RWPE1 (cell line): ENCODE measurements around the gene PABPC4L.

ENCODE experiments used
- CTCF ChIA-PET: fragments of 350-600 bp; sonication (Branson Sonifier 250); formaldehyde crosslinking; extraction: SDS; loops from one replicate; lab custom pipeline; 2021; lab: Yijun Ruan, JAX
- POLR2A ChIA-PET: fragments of 400-600 bp; formaldehyde crosslinking; extraction: SDS; loops from one replicate; lab custom pipeline; 2020; ENCODE audit warnings: antibody characterized with exemption; ENCODE audit not compliant: low non-redundant PET; lab: Yijun Ruan, JAX
- DNase-seq: peaks from one replicate; pipeline ENCODE4 v3.0.0; 2012; ENCODE audit warnings: low spot score
- H3K27ac ChIP-seq: fragments of 450-650 bp; 2 replicates; pipeline ENCODE4 v1.5.1; 2017
- CTCF ChIP-seq: fragments of 450-650 bp; conservative IDR thresholded peaks from 2 replicates; pipeline ENCODE4 v1.5.1; 2017; ENCODE audit warnings: low read depth, mild to moderate bottlenecking

Gene PABPC4L

GRCh38 chr4:134160211-134160610 is 41.4 kb downstream of the PABPC4L start:
- no peak for DNase-seq
- ChIA-PET POLR2A (no interaction called here), CTCF (no interaction called here)
- no peak overlapping the region for H3K27ac ChIP-seq
- no peak for TF ChIP-seq CTCF

GRCh38 chr4:134154097-134154496 is 47.5 kb downstream of the PABPC4L start:
- TF ChIP-seq CTCF: no peak
- no peak overlapping the region for H3K27ac ChIP-seq
- CTCF ChIA-PET: interaction anchor here (0.6 kb wide), 1 partner anchor 411 kb away, joined by 3 read pairs; no protein-coding TSS in a partner anchor
- POLR2A ChIA-PET: no interaction called here
- DNase-seq: no peak

GRCh38 chr4:134147941-134148340 is 53.6 kb downstream of the PABPC4L start:
- no peak for TF ChIP-seq CTCF
- no peak for DNase-seq
- ChIA-PET CTCF (no interaction called here), POLR2A (no interaction called here)
- H3K27ac ChIP-seq: no peak overlapping the region
